Stimulated activated CD4-positive, alpha-beta T cell treated with anti-CD3 and anti-CD28 coated beads, Interleukin-1b, Interleukin-23, amount 100 ng/mL, for 4 hours (primary cell): Measurements from ENCODE around the gene AIF1L.

Source experiments
- DNase-seq, 2 donors: peaks; one replicate each; pipeline ENCODE4 v3.0.0-alpha.2; 2020; ENCODE audit warnings: low read depth in 2 of 2

Gene AIF1L

GRCh38 chr9:131167146-131167692, 70.9 kb downstream of the AIF1L start:
- DNase-seq, result no peak

- DNase-seq, result no peak
These were observed 71.6 kb downstream of the AIF1L start for GRCh38 chr9:131167936-131168335.

GRCh38 chr9:131169563-131170240, 73.4 kb downstream of the AIF1L start:
- no peak for DNase-seq
